ENCODE measurements around the gene RIT2. TPM values are rescaled to one million over a fixed set of nuclear protein-coding genes. Genes with fewer than 3 reads are reported as not detected.

Gene RIT2
- total RNA-seq, 4 donors from 2014 or later, result not detected

DNA sequence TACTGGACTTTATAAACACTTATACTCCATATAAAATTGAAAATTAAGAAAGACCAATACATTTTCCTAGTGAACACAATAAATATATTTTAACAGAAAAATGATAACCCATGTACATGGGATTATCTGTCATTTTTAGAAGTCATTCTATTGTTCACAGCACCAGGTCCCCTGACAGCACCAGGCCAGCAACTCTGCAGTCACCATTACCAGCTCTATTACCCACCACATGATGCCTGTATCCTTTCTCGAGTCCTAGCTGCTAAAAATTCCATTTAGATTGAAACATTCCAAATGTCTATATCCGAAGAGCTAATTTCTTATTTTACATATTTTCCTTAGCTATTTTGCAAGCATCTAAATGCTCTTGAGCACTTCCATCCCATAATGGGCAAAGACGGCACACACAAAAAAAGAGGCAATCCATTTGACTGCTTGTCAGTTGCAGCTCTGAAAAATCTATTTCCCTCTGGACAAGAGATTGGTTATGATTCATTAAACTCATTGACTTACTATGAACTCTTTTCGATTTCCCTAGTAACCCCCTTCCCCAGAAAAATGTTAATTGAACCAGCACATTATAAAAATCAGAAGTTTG, 336.9 kb downstream of the RIT2 start:
- Histone ChIP-seq H3K36me3 (no peaks in the 10 kb centered on the region), H3K4me3 (no peak overlapping the region), H3K9me3 (no peaks in the 10 kb centered on the region), H3K27ac (replicated peaks in 1 of 4) (no peak overlapping the region), H3K4me1 (no peaks in the 10 kb centered on the region), H3K27me3 (no peaks in the 10 kb centered on the region)
- intact Hi-C loops (cut with DNase I), result no loop called here
- WGBS, result 71% methylated on average over 4 of the region's 4 CpGs
- TF ChIP-seq POLR2A (IDR thresholded peaks at IDR 0.05; ENCODE audit: low read depth) (no peak), EP300 (IDR thresholded peaks at IDR 0.05) (no peak), POLR2AphosphoS5 (IDR thresholded peaks at IDR 0.05) (no peak)
- TF ChIP-seq, protein P1, sequence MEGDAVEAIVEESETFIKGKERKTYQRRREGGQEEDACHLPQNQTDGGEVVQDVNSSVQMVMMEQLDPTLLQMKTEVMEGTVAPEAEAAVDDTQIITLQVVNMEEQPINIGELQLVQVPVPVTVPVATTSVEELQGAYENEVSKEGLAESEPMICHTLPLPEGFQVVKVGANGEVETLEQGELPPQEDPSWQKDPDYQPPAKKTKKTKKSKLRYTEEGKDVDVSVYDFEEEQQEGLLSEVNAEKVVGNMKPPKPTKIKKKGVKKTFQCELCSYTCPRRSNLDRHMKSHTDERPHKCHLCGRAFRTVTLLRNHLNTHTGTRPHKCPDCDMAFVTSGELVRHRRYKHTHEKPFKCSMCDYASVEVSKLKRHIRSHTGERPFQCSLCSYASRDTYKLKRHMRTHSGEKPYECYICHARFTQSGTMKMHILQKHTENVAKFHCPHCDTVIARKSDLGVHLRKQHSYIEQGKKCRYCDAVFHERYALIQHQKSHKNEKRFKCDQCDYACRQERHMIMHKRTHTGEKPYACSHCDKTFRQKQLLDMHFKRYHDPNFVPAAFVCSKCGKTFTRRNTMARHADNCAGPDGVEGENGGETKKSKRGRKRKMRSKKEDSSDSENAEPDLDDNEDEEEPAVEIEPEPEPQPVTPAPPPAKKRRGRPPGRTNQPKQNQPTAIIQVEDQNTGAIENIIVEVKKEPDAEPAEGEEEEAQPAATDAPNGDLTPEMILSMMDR (IDR thresholded peaks at IDR 0.05), result no peak
- DNase-seq (ENCODE audit: extremely low spot score), result no peak

- DNase-seq (ENCODE audit: extremely low spot score), result no peak
- Histone ChIP-seq H3K4me3 (no peak overlapping the region), H3K36me3 (no peaks in the 10 kb centered on the region), H3K4me1 (no peaks in the 10 kb centered on the region), H3K27me3 (no peaks in the 10 kb centered on the region), H3K9me3 (no peaks in the 10 kb centered on the region), H3K27ac (replicated peaks in 1 of 4) (no peak overlapping the region)
- intact Hi-C loops (cut with DNase I), result no loop called here
- TF ChIP-seq EP300 (IDR thresholded peaks at IDR 0.05) (no peak), POLR2A (IDR thresholded peaks at IDR 0.05; ENCODE audit: low read depth) (no peak), POLR2AphosphoS5 (IDR thresholded peaks at IDR 0.05) (no peak)
- TF ChIP-seq, protein P1 (IDR thresholded peaks at IDR 0.05), result no peak
These were observed 337.5 kb downstream of the RIT2 start for GRCh38 chr18:42778024-42778423.

DNA sequence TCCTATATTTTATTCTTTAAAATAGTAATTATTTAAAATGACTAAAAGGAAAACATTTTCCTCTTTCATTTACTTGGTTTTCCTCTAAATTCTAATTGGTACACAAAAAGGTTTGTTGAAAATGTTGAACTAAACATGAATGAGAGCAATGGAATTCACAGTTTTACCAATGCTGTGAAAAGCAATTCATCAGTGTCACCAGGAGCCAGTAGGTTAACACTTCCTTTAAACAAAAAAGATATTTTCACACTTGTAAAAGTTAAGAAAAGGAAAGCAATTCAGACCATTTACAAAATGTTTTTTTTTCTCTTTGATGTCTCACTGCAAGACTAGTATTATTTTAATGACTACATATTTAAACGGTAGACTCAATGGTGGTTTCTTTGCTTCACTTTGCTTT, 341.6 kb downstream of the RIT2 start:
- no peak for DNase-seq (ENCODE audit: extremely low spot score)
- WGBS, result 13% methylated on average over 1 of the region's 1 CpG

GRCh38 chr18:42771936-42772335, 343.5 kb downstream of the RIT2 start:
- intact Hi-C loops (cut with DNase I), result no loop called here
- Histone ChIP-seq H3K4me3 (no peak overlapping the region), H3K4me1 (no peaks in the 10 kb centered on the region), H3K36me3 (no peaks in the 10 kb centered on the region), H3K27ac (replicated peaks in 1 of 4) (no peak overlapping the region), H3K9me3 (no peaks in the 10 kb centered on the region), H3K27me3 (no peaks in the 10 kb centered on the region)
- no peak for DNase-seq (ENCODE audit: extremely low spot score)
- TF ChIP-seq EP300 (IDR thresholded peaks at IDR 0.05) (no peak), POLR2A (IDR thresholded peaks at IDR 0.05; ENCODE audit: low read depth) (no peak), POLR2AphosphoS5 (IDR thresholded peaks at IDR 0.05) (no peak)
- TF ChIP-seq, protein P1 (IDR thresholded peaks at IDR 0.05), result no peak

More for the DNA sequence above, 341.6 kb downstream of the RIT2 start:
- no peak overlapping the region for H3K4me3 ChIP-seq
- intact Hi-C loops (cut with DNase I), result no loop called here
- no peak overlapping the region for H3K27ac ChIP-seq (replicated peaks in 1 of 4)
- no peaks in the 10 kb centered on the region for H3K4me1 ChIP-seq
- H3K36me3 ChIP-seq, result no peaks in the 10 kb centered on the region
- TF ChIP-seq, protein P1 (IDR thresholded peaks at IDR 0.05), result no peak
- no peak for TF ChIP-seq EP300 (IDR thresholded peaks at IDR 0.05)
- TF ChIP-seq POLR2A (IDR thresholded peaks at IDR 0.05; ENCODE audit: low read depth), result no peak
- no peak for TF ChIP-seq POLR2AphosphoS5 (IDR thresholded peaks at IDR 0.05)
- no peaks in the 10 kb centered on the region for H3K9me3 ChIP-seq
- no peaks in the 10 kb centered on the region for H3K27me3 ChIP-seq

DNA sequence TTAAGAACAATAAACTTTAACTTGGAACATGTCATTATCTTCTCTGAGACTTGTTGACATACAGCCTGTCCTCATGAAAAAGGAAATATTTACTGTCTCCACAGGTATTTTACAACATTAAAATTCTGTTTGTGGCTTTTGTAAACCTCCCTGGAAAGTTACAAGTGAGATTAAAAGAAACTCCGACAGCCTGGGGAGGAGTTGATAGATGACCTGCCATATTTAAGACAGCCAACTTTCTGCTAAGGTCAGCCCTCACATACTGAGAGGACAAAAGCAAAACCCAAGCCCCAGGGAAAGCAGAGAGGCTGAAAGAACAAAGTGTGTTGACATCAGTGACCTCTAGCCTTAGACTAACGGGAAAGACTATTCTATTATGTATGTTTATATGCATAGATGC, 350.2 kb downstream of the RIT2 start:
- H3K4me1 ChIP-seq, result no peaks in the 10 kb centered on the region
- no peaks in the 10 kb centered on the region for H3K36me3 ChIP-seq
- intact Hi-C loops (cut with DNase I), result no loop called here
- no peaks in the 10 kb centered on the region for H3K27me3 ChIP-seq
- TF ChIP-seq POLR2A (IDR thresholded peaks at IDR 0.05; ENCODE audit: low read depth) (no peak), EP300 (IDR thresholded peaks at IDR 0.05) (no peak), POLR2AphosphoS5 (IDR thresholded peaks at IDR 0.05) (no peak)
- TF ChIP-seq, protein P1 (IDR thresholded peaks at IDR 0.05), result no peak
- H3K9me3 ChIP-seq, result no peaks in the 10 kb centered on the region
- DNase-seq (ENCODE audit: extremely low spot score), result no peak
- H3K4me3 ChIP-seq, result no peak overlapping the region
- WGBS, result 14% methylated on average over 2 of the region's 2 CpGs
- H3K27ac ChIP-seq (replicated peaks in 1 of 4), result no peak overlapping the region

Measured in esophagus muscularis mucosa (tissue), 4 donors.